K562 (cell line): ENCODE data around the gene GBX1. TPM values are rescaled to one million over a fixed set of nuclear protein-coding genes. Genes with fewer than 3 reads are reported as not detected.
A peak's percentile ranks its signal among the peaks of the same experiment; 100 is the strongest.

Experiments
- ATAC-seq: fragments of 200-7000 bp; cut with Tn5 transposase; 3 replicates; pipeline ENCODE4 v1.9.1; 2020; ENCODE audit warnings: moderate library complexity
- Bru-seq: library from RNA; stranded (reverse); fragments of 400-500 nt; gene quantifications from one replicate; lab custom pipeline; 2021; lab: Mats Ljungman, UMichigan
- BruChase-seq, 2 experiments: library from RNA; stranded (reverse); fragments of 400-500 nt; gene quantifications; one replicate each; lab custom pipeline; 2021; lab: Mats Ljungman, UMichigan
- BruUV-seq: library from RNA; stranded (reverse); fragments of 400-500 nt; replicated peaks from 2 replicates; lab custom pipeline; 2021; lab: Mats Ljungman, UMichigan
- CTCF ChIA-PET: fragments of 300-600 bp; formaldehyde crosslinking; extraction: SDS; loops from one replicate; lab custom pipeline; 2021; ENCODE audit warnings: low intra/inter-chr PET ratio; lab: Yijun Ruan, JAX
- POLR2A ChIA-PET: fragments of 300-600, 350-650 bp; sonication (Branson Sonifier 250); formaldehyde crosslinking; extraction: SDS; loops from one replicate; lab custom pipeline; 2021; ENCODE audit warnings: antibody characterized with exemption, inconsistent platforms; lab: Yijun Ruan, JAX
- DNase-seq, 4 experiments: peaks; one replicate each; pipeline versions ENCODE4 v3.0.0 to v3.0.0-alpha.2; 2011 to 2018; ENCODE audit warnings: low spot score in 3 of 4, mixed read lengths in 3 of 4; ENCODE audit errors: extremely low read depth in 1 of 4
- FAIRE-seq: peaks from 2 replicates; lab custom pipeline; 2011; peaks lifted over from hg19 to GRCh38; lab: Jason Lieb, UNC
- H2AFZ ChIP-seq: 2 replicates; pipeline ENCODE4 v1.6.0; 2011; ENCODE audit warnings: low read depth, low read length, control low read depth, inconsistent platforms
- H3K27ac ChIP-seq: fragments of 200-600 bp; 3 replicates; pipeline ENCODE4 v1.8.0; 2011; ENCODE audit warnings: low read depth, mild to moderate bottlenecking, control low read depth, inconsistent platforms, low read length, moderate library complexity, mixed read lengths; ENCODE audit errors: extremely low read depth
- H3K27me3 ChIP-seq, 2 experiments: fragments of 300-600 bp in 1 of 2; 2 replicates in 1 of 2; 3 replicates in 1 of 2; pipeline versions ENCODE4 v1.6.0 to v1.8.0; 2011; ENCODE audit warnings: inconsistent platforms in 2 of 2, low read length in 2 of 2, mild to moderate bottlenecking in 1 of 2, mixed read lengths in 1 of 2, moderate library complexity in 1 of 2; ENCODE audit not compliant: control insufficient read depth in 2 of 2, insufficient read depth in 2 of 2
- H3K36me3 ChIP-seq: fragments of 300-600 bp; 3 replicates; pipeline ENCODE4 v1.8.0; 2011; ENCODE audit warnings: mild to moderate bottlenecking, low read length, inconsistent platforms; ENCODE audit not compliant: control insufficient read depth, insufficient read depth
- H3K4me1 ChIP-seq, 2 experiments: fragments of 200-600 bp in 1 of 2; replicated peaks in 1 of 2; 2 replicates in 1 of 2; 3 replicates in 1 of 2; pipeline versions ENCODE4 v1.5.1 to v1.8.0; 2011; ENCODE audit warnings: inconsistent platforms in 2 of 2, low read length in 2 of 2, mild to moderate bottlenecking in 1 of 2, mixed read lengths in 1 of 2, moderate library complexity in 1 of 2; ENCODE audit not compliant: control insufficient read depth in 2 of 2, insufficient read depth in 2 of 2
- H3K4me2 ChIP-seq: 2 replicates; pipeline ENCODE4 v1.6.1; 2011; ENCODE audit warnings: low read length, control low read depth, inconsistent platforms, mixed read lengths; ENCODE audit not compliant: insufficient read depth
- H3K4me3 ChIP-seq: fragments of 200-600 bp; sonication (generic), shearing (Covaris generic); 2 replicates; pipeline ENCODE4 v1.5.1; 2016; ENCODE audit warnings: control low read depth, inconsistent platforms
- H3K79me2 ChIP-seq: fragments of 200-600 bp; 3 replicates; pipeline ENCODE4 v1.8.0; 2011; ENCODE audit warnings: low read length, inconsistent platforms; ENCODE audit not compliant: control insufficient read depth, insufficient read depth
- H3K9ac ChIP-seq, 2 experiments: 2 replicates each; pipeline versions ENCODE4 v1.6.0 to v1.6.1; 2011; ENCODE audit warnings: low read depth in 2 of 2, low read length in 2 of 2, control low read depth in 1 of 2, inconsistent platforms in 1 of 2, mild to moderate bottlenecking in 1 of 2, mixed read lengths in 1 of 2; ENCODE audit not compliant: insufficient read depth in 1 of 2
- H3K9me1 ChIP-seq: one replicate; pipeline ENCODE4 v1.6.0; 2011; ENCODE audit warnings: inconsistent platforms, mild to moderate bottlenecking, low read length, moderate library complexity; ENCODE audit not compliant: control insufficient read depth, insufficient read depth
- H3K9me3 ChIP-seq: replicated peaks from 2 replicates; pipeline ENCODE4 v1.5.1; 2011; ENCODE audit warnings: low read depth, low read length, inconsistent platforms; ENCODE audit not compliant: control insufficient read depth, insufficient read depth
- H4K20me1 ChIP-seq: replicated peaks from 2 replicates; pipeline ENCODE4 v1.6.1; 2011; ENCODE audit warnings: low read length, inconsistent platforms, mixed read lengths; ENCODE audit not compliant: control insufficient read depth, insufficient read depth
- CHD1 ChIP-seq: fragments of 200-600 bp; sonication (generic); IDR thresholded peaks from one replicate; pipeline ENCODE4 v1.6.1; 2012; ENCODE audit warnings: mild to moderate bottlenecking, moderate library complexity, low read length, inconsistent platforms
- ETS1 ChIP-seq: conservative IDR thresholded peaks from 2 replicates; pipeline ENCODE4 v1.6.1; 2011; ENCODE audit warnings: low read depth, mild to moderate bottlenecking, low read length; ENCODE audit not compliant: control insufficient read depth
- HNRNPLL ChIP-seq: fragments of 200-400 bp; formaldehyde crosslinking; IDR thresholded peaks from 2 replicates; pipeline ENCODE4 v1.6.1; 2017; ENCODE audit warnings: low read length, low read depth, mild to moderate bottlenecking; ENCODE audit not compliant: poor library complexity, severe bottlenecking
- MEIS2 ChIP-seq: fragments of 450-650 bp; IDR thresholded peaks from 2 replicates; pipeline ENCODE4 v1.6.1; 2014; ENCODE audit warnings: mild to moderate bottlenecking; ENCODE audit not compliant: partially characterized antibody
- NONO ChIP-seq, 2 experiments: fragments of 200-400 bp in 1 of 2; fragments of 450-650 bp in 1 of 2; formaldehyde crosslinking in 1 of 2; IDR thresholded peaks; 2 replicates each; pipeline ENCODE4 v1.6.1; 2017; ENCODE audit warnings: low read depth in 2 of 2, mild to moderate bottlenecking in 2 of 2, moderate library complexity in 2 of 2, low read length in 1 of 2
- WGBS: fragments of 100-300 bp; shearing (Covaris generic); methylation state at CpG from one replicate; pipeline ENCODE4 v1.1.6; 2016; ENCODE audit warnings: low coverage, mixed read lengths; ENCODE audit not compliant: insufficient coverage; ENCODE audit errors: missing lambda C conversion rate; 5-methylcytosine and 5-hydroxymethylcytosine counted together
- in situ Hi-C: fragments of 300-500 bp; cut with MboI; formaldehyde crosslinking; loops from 4 replicates; pipeline ENCODE4 v1.15.0; 2018; ENCODE audit warnings: inconsistent platforms, mixed read lengths
- intact Hi-C: fragments of 100-400 bp; cut with micrococcal nuclease; formaldehyde crosslinking; loops from 2 replicates; pipeline ENCODE4 v1.14.2; 2022
- long read RNA-seq, 3 experiments: library from polyadenylated mRNA in 2 of 3; library from RNA in 1 of 3; unstranded in 2 of 3; stranded (forward) in 1 of 3; transcript quantifications; one replicate each; pipeline ENCODE4 v2.0.0, GENCODE V29; 2019 to 2022
- polyA minus RNA-seq, 3 experiments: library from RNA; depleted of rRNA, polyadenylated mRNA; stranded (reverse); fragments of >200 nt; gene quantifications; 2 replicates each; pipeline ENCODE4 v1.2.3, GENCODE V29; 2011
- polyA plus RNA-seq, 8 experiments: library from polyadenylated mRNA; depleted of rRNA in 4 of 8; stranded (reverse) in 5 of 8; unstranded in 3 of 8; fragments of >200 nt; fragmentation: Nextera tagmentation in 2 of 8; fragmentation: Illumina TruSeq in 1 of 8; extraction: Ambion mirVana in 2 of 8; extraction: Trizol in 1 of 8; gene quantifications; 2 replicates each; pipeline versions ENCODE4 v1.2.1 to v1.2.3, GENCODE V29; 2011 to 2014; ENCODE audit warnings: inconsistent platforms in 1 of 8, missing spikeins in 1 of 8
- total RNA-seq, 7 experiments: library from RNA; depleted of rRNA in 6 of 7; stranded (reverse); fragments of >200 nt in 6 of 7; fragmentation: Illumina TruSeq in 2 of 7; extraction: Trizol in 2 of 7; gene quantifications; 2 replicates each; pipeline versions ENCODE4 v1.2.1 to v1.2.3, GENCODE V29; 2011 to 2021; ENCODE audit warnings: low replicate concordance in 1 of 7
- TF ChIP-seq, protein P1 (sequence below), 3 experiments: IDR thresholded peaks in 2 of 3; conservative IDR thresholded peaks in 1 of 3; 2 replicates each; pipeline ENCODE4 v1.5.1; 2011 to 2012; ENCODE audit warnings: low read length in 3 of 3, mild to moderate bottlenecking in 3 of 3, control low read depth in 2 of 3, improper control_type of control experiment in 1 of 3, inconsistent platforms in 1 of 3, low read depth in 1 of 3, mixed read lengths in 1 of 3, moderate library complexity in 1 of 3; ENCODE audit not compliant: insufficient read depth in 2 of 3
- TF ChIP-seq, protein P2 (sequence below): sonication (generic); formaldehyde crosslinking; IDR thresholded peaks from 2 replicates; pipeline ENCODE4 v1.8.1; 2023; ENCODE audit warnings: mild to moderate bottlenecking, missing genetic modification reagents

Gene GBX1
- total RNA-seq (2011; cell fraction: chromatin; rRNA removed; ENCODE audit: low replicate concordance) = not detected in 2 replicates
- total RNA-seq (2011; cell fraction: nucleolus; rRNA removed) = not detected in 2 replicates
- not detected in 2 replicates for total RNA-seq (2011; cell fraction: nucleoplasm; rRNA removed)
- not detected in 2 replicates for total RNA-seq (2014; rRNA removed)
- total RNA-seq (2014; rRNA removed; fragmentation: Illumina TruSeq; extraction: Trizol) = not detected in 2 replicates
- not detected in 2 replicates for total RNA-seq (2015; rRNA removed; fragmentation: Illumina TruSeq; extraction: Trizol)
- total RNA-seq (2021) = not detected in 2 replicates
- polyA plus RNA-seq (2011; rRNA removed) = not detected in 2 replicates
- not detected in 2 replicates for polyA plus RNA-seq (2011; cell fraction: cytosol; rRNA removed)
- polyA plus RNA-seq (2011; cell fraction: nucleus; rRNA removed) = not detected in 2 replicates
- polyA plus RNA-seq (2012) = not detected in 2 replicates
- not detected in 2 replicates for polyA plus RNA-seq (2014; fragmentation: Illumina TruSeq; extraction: Trizol)
- polyA plus RNA-seq (2014; fragmentation: Nextera tagmentation; extraction: Ambion mirVana) = not detected
- not detected in 2 replicates for polyA plus RNA-seq (2014; rRNA removed)
- polyA minus RNA-seq (2011; rRNA and poly(A)+ RNA removed) = not detected in 2 replicates
- polyA minus RNA-seq (2011; cell fraction: cytosol; rRNA and poly(A)+ RNA removed) = not detected in 2 replicates
- not detected in 2 replicates for polyA minus RNA-seq (2011; cell fraction: nucleus; rRNA and poly(A)+ RNA removed)
- percentile 5 among the genes with signal in this experiment for Bru-seq, nascent RNA
- percentile 9 among the genes with signal in this experiment for BruChase-seq, experiment 1, labeled RNA remaining after a 2-hour chase
- percentile 5 among the genes with signal in this experiment for BruChase-seq, experiment 2, labeled RNA remaining after a 6-hour chase
- long read RNA-seq, experiment 1 = 0 reads
- long read RNA-seq, experiment 2 = 0 reads
- long read RNA-seq, experiment 3 = 0 reads

- Histone ChIP-seq H3K36me3 (no peaks in the 10 kb centered on the region), H3K27me3 (peaks cover 50 to 52% of the 10 kb centered on the region in 2 experiments), H3K9me3 (no peaks in the 10 kb centered on the region), H3K4me1 (peaks cover 0 to 18% of the 10 kb centered on the region in 2 experiments; a peak in 4 of 5 replicates), H3K9me1 (no peaks in the 10 kb centered on the region), H3K27ac (no peak within 1 kb of the TSS), H2AFZ (peak within 1 kb of the TSS; percentile 74), H3K9ac (peak within 1 kb of the TSS in 1 of 2 experiments; percentile 74; a peak in 2 of 4 replicates), H3K4me3 (peak within 1 kb of the TSS; percentile 33), H3K79me2 (no peaks in the 10 kb centered on the region), H3K4me2 (peak within 1 kb of the TSS; percentile 64), H4K20me1 (no peaks in the 10 kb centered on the region)
- intact Hi-C loops = loop anchor here (5.0 to 10.0 kb wide), 2 partner anchors 180 to 283 kb away; no protein-coding TSS in a partner anchor
- ATAC-seq (peak; percentile 22), FAIRE-seq (no peak), DNase-seq (peak; percentile 29 to 71 (median 58))
- in situ Hi-C loops = no loop called here
- WGBS = 24% methylated on average over 73 of the region's 101 CpGs
- ChIA-PET CTCF (interaction anchor here (0.7 to 3.9 kb wide), 5 partner anchors 44 to 205 kb away, joined by 3 to 23 read pairs (median 5); no protein-coding TSS in a partner anchor), POLR2A (interaction anchor here (0.5 to 1.3 kb wide), 3 partner anchors 14 to 280 kb away, joined by 3 to 6 read pairs (median 3); no protein-coding TSS in a partner anchor)
- BruUV-seq = no TSS peak
- TF ChIP-seq, protein P1, sequence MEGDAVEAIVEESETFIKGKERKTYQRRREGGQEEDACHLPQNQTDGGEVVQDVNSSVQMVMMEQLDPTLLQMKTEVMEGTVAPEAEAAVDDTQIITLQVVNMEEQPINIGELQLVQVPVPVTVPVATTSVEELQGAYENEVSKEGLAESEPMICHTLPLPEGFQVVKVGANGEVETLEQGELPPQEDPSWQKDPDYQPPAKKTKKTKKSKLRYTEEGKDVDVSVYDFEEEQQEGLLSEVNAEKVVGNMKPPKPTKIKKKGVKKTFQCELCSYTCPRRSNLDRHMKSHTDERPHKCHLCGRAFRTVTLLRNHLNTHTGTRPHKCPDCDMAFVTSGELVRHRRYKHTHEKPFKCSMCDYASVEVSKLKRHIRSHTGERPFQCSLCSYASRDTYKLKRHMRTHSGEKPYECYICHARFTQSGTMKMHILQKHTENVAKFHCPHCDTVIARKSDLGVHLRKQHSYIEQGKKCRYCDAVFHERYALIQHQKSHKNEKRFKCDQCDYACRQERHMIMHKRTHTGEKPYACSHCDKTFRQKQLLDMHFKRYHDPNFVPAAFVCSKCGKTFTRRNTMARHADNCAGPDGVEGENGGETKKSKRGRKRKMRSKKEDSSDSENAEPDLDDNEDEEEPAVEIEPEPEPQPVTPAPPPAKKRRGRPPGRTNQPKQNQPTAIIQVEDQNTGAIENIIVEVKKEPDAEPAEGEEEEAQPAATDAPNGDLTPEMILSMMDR (IDR thresholded peaks at IDR 0.05 in 2 of 3, conservative IDR thresholded peaks at IDR 0.05 in 1 of 3; ENCODE audit: insufficient read depth in 2 of 3, low read depth in 1 of 3, low read length in 3 of 3) = peak in 1 of 3 experiments; percentile 89; a peak in 2 of 6 replicates
- 0 out of 4 replicates have a peak, but pooled peaks of 1 of the 2 experiments have one; percentile 34 for TF ChIP-seq NONO (IDR thresholded peaks at IDR 0.05; ENCODE audit: low read depth in 2 of 2, low read length in 1 of 2)
- TF ChIP-seq, protein P2, sequence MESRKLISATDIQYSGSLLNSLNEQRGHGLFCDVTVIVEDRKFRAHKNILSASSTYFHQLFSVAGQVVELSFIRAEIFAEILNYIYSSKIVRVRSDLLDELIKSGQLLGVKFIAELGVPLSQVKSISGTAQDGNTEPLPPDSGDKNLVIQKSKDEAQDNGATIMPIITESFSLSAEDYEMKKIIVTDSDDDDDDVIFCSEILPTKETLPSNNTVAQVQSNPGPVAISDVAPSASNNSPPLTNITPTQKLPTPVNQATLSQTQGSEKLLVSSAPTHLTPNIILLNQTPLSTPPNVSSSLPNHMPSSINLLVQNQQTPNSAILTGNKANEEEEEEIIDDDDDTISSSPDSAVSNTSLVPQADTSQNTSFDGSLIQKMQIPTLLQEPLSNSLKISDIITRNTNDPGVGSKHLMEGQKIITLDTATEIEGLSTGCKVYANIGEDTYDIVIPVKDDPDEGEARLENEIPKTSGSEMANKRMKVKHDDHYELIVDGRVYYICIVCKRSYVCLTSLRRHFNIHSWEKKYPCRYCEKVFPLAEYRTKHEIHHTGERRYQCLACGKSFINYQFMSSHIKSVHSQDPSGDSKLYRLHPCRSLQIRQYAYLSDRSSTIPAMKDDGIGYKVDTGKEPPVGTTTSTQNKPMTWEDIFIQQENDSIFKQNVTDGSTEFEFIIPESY (CRISPR knock-in tag) = peak; percentile 80; the same call in 1 of the 2 replicates
- TF ChIP-seq HNRNPLL = peak; percentile 17
- no peak for TF ChIP-seq CHD1
- 0 out of 2 replicates have a peak, but pooled peaks have one; percentile 24 for TF ChIP-seq ETS1
- peak; percentile 60 for TF ChIP-seq MEIS2
Observed at GRCh38 chr7:151167197-151167961, at the start of gene GBX1. Gene GBX1 (minus strand): TSS chr7:151167694. CDS start chr7:151167548, 146 bp downstream.
